Skin of body (tissue), 2 donors: ENCODE data around the gene TNFRSF11A. TPM values are rescaled to one million over a fixed set of nuclear protein-coding genes. Genes with fewer than 3 reads are reported as not detected.

Source experiments
- DNase-seq: peaks from one replicate; lab custom pipeline; 2025; lab: John Stamatoyannopoulos, UW
- total RNA-seq: library from RNA; depleted of rRNA; stranded (reverse); fragments of >200 nt; gene quantifications from one replicate; pipeline ENCODE4 v1.2.3, GENCODE V29; 2014

TNFRSF11A gene
- total RNA-seq, 1 donor from 2014 or later: 3.0 TPM

DNA sequence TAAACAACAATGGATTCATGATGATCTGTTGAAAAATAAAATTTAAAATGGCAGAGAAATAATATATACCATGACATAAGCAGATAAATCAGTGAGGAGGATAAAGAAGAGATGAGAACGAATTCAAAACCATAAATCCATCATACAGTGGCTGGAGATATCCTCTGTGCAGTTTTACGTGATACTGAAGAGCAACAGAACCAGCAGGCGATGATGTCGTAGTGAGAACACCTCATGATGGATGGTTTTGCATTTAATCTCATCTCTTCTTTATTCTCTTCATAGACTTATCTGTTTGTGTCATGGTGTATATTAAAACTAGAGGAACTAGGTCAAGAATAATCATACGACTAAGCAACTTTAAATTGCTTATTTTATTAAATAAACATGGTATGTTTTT is 56.3 kb downstream of the TNFRSF11A start:
- no peak for DNase-seq

- no peak for DNase-seq
Measured at GRCh38 chr18:62384068-62384467, 59.0 kb downstream of the TNFRSF11A start.

GRCh38 chr18:62384610-62385097 is 59.5 kb downstream of the TNFRSF11A start:
- DNase-seq: no peak

DNA sequence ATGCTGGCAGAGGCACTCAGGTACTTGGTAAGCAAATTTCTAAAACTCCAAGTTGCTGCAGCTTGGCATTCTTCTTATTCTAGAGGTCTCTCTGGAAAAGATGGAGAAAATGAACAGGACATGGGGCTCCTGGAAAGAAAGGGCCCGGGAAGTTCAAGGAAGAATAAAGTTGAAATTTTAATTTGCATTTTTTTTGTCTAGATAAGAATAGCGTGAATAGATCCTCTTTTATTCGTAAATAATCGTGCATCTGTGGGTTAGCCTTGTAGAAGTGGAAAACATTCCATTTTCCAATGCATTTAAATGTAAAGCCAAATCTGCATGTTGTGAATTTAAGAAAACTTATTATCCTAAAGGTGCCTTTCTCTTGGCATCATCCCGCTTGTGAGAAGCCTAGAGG is 61.0 kb downstream of the TNFRSF11A start:
- DNase-seq: no peak

DNA sequence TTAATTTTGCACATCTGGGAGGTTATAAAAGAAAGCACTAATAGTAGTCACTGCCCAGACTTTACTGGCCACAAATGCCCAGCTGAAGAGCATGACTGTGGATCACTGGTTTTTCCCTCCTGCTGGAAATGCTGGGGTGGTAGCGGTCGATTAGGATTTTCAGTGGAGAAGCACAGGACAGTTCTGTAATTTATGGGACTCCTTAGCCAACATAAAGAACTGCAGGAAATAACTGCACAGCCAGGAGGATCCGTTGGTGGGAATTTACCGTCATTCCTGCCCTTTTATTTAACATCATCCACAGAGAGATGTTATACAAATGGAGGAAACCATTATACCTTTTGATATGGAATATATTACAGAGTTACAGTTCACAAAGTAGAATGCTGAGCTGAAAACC is 61.5 kb downstream of the TNFRSF11A start:
- DNase-seq: no peak

GRCh38 chr18:62387257-62387656 is 62.1 kb downstream of the TNFRSF11A start:
- no peak for DNase-seq

GRCh38 chr18:62388855-62389760 is 64.0 kb downstream of the TNFRSF11A start:
- no peak for DNase-seq

- DNase-seq: no peak
Measured at GRCh38 chr18:62389761-62390481, 64.8 kb downstream of the TNFRSF11A start.

- DNase-seq: no peak
Measured at GRCh38 chr18:62394006-62394763, 69.1 kb downstream of the TNFRSF11A start.

DNA sequence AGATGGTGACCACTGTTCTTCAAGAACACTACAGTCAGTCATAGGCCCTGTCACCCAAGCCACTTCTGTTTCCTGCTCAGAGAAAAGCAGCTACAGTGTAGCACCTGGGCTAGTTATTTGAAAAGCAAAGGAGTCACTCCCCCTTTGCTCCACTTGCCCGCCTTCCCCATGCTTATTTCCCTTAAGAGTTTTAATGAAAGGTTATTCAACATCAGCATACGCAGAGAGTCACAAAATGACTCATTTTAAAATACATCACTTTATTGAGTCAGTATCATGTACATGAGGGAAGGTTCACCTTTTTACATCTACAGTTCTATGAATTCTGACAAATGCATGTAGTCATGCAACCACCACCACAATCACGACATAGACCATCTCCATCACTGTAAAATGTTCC is 71.3 kb downstream of the TNFRSF11A start:
- DNase-seq: no peak

DNA sequence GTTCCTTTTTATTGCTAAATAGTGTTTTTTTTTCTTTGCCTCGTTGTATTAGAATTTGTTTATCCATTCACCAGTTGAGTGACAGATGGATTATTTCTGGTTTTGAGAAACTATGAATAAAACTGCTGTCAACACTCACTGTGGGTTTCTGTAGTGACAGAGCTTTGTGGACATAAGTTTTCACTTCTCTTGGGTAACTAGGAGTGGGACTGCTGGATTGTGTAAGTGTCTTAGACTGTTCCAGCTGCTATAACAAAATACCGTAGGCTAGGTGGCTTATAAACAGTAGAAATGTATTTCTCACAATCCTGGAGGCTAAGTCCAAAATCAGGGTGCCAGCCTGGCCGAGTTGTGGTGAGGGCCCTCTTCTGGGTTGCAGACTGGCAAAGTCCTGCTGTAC is 71.9 kb downstream of the TNFRSF11A start:
- DNase-seq: no peak

GRCh38 chr18:62398291-62398690 is 73.2 kb downstream of the TNFRSF11A start:
- no peak for DNase-seq

GRCh38 chr18:62399276-62399675 is 74.2 kb downstream of the TNFRSF11A start:
- no peak for DNase-seq

DNA sequence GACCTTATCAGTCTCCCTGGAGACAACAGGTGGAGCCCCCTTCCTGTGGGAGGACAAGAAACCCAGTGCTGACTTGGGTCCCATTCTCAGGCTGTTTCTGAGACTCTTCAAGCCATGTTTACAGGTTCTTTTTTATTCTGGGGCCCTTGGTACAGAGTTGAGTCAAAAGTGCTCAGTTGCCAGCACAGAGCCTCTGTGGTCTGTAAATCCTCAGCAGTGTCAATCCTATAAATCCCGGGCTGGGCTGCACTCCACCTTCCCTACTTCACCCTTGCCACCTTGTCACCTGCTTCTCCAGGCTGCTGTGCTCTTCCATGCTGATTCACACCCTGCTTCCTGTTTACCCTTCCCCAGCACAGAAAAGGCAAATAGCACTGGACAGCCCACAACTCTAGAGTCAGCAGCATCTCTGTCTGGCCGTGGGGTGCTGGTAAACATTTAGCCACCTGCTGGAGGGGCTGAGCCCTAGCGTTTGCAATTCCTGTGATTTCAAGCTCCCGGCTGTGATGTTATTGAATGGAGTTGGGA is 74.7 kb downstream of the TNFRSF11A start:
- no peak for DNase-seq

- DNase-seq: no peak
Measured at GRCh38 chr18:62400916-62401315, 75.8 kb downstream of the TNFRSF11A start.

- DNase-seq: no peak
Measured at GRCh38 chr18:62402342-62402948, 77.3 kb downstream of the TNFRSF11A start.

DNA sequence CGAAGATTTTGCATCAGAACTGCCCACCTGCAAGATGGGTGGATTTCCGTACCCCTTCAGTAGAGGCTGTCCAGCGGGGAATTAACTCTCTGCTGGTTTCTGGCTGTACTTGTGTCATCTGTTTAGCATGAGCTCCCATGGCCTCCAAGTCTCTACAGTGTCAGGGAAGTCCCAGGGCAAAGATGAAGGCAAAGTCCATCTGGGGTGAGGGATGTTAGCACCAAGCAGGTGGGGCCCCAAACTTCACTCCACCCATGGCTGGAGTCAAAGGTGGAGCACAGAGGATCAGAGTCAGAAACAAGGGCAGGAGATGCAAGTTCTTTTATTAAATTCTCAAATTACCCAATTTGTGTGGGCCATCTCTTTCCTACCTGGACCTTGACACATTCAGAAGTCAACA is 78.0 kb downstream of the TNFRSF11A start:
- DNase-seq: no peak

DNA sequence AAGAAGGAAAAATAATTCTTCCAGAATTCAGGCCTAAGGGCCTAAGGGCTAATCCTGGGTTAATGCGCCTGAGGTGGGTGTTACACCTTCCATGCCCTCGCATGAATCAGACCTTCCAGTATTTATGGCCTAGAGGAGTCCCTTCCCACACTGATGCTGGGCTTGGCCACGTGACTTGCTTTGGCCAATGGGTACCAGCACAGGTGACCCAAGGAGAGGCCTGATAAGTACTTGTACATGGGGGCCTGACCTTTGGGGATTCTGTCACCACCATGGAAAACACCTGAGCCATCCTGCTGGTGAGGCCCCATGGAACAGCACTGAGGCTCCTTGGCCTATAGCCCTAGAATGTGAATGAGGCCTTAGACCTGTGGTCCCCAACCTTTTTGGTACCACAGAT is 79.8 kb downstream of the TNFRSF11A start:
- no peak for DNase-seq

- no peak for DNase-seq
Measured at GRCh38 chr18:62407660-62408059, 82.5 kb downstream of the TNFRSF11A start.

GRCh38 chr18:62409821-62410220 is 84.7 kb downstream of the TNFRSF11A start:
- no peak for DNase-seq
